ENCODE results near the gene PLEKHB2. TPM values are rescaled to one million over a fixed set of nuclear protein-coding genes. Genes with fewer than 3 reads are reported as not detected.

Gene PLEKHB2
- total RNA-seq, 2 experiments from 2014 or later, result 62.0 to 64.5 TPM

GRCh38 chr2:131125195-131125757 is 20.1 kb downstream of the PLEKHB2 start:
- H3K27ac Mint-ChIP-seq, result no peak overlapping the region
- CTCF ChIA-PET, result no interaction called here
- POLR2A ChIA-PET, result no interaction called here

GRCh38 chr2:131126436-131126835 is 21.3 kb downstream of the PLEKHB2 start:
- DNase-seq (no peak), ATAC-seq (no peak)
- H3K4me3 Mint-ChIP-seq, result no peak overlapping the region
- H3K27ac Mint-ChIP-seq, result no peak overlapping the region
- ChIA-PET CTCF (no interaction called here), POLR2A (no interaction called here)
- H3K9me3 Mint-ChIP-seq (ENCODE audit: insufficient read depth), result no peaks in the 10 kb centered on the region
- H3K27me3 Mint-ChIP-seq (ENCODE audit: low read depth), result no peaks in the 10 kb centered on the region
- peaks cover 65% of the 10 kb centered on the region for H3K36me3 Mint-ChIP-seq (ENCODE audit: low read depth)
- H3K4me1 Mint-ChIP-seq (ENCODE audit: low read depth), result no peaks in the 10 kb centered on the region

More at GRCh38 chr2:131125195-131125757, 20.1 kb downstream of the PLEKHB2 start:
- ATAC-seq (no peak), DNase-seq (no peak)
- H3K27me3 Mint-ChIP-seq (ENCODE audit: low read depth), result no peaks in the 10 kb centered on the region
- peaks cover 63% of the 10 kb centered on the region for H3K36me3 Mint-ChIP-seq (ENCODE audit: low read depth)
- H3K9me3 Mint-ChIP-seq (ENCODE audit: insufficient read depth), result no peaks in the 10 kb centered on the region
- no peak overlapping the region for H3K4me3 Mint-ChIP-seq
- H3K4me1 Mint-ChIP-seq (ENCODE audit: low read depth), result no peaks in the 10 kb centered on the region

- CTCF ChIA-PET, result no interaction called here
- Mint-ChIP-seq H3K4me1 (ENCODE audit: low read depth) (no peaks in the 10 kb centered on the region), H3K4me3 (no peak overlapping the region), H3K36me3 (ENCODE audit: low read depth) (peaks cover 63% of the 10 kb centered on the region), H3K9me3 (ENCODE audit: insufficient read depth) (no peaks in the 10 kb centered on the region), H3K27ac (no peak overlapping the region), H3K27me3 (ENCODE audit: low read depth) (no peaks in the 10 kb centered on the region)
- DNase-seq (no peak), ATAC-seq (no peak)
- POLR2A ChIA-PET, result no interaction called here
Measured at GRCh38 chr2:131127076-131127475, 21.9 kb downstream of the PLEKHB2 start.

DNA sequence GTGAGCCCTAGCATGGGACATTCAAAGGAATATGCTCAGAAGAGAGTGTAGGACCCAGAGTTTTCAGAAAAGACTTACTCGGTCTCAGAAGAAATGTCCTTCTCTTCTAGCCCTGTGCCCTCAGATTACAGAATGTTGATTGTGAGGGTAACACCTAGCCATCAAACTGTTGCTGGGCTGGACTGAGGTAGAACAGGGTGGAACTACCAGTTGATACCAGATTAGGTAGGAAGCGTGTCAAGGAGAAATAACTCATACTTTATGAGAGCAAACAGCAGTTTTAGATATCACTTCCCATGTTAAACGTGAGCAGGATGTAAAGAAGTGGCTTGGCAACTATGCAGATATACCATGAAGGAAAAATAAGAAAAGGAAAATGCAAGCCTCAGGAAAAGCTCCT is 22.8 kb downstream of the PLEKHB2 start:
- DNase-seq (no peak), ATAC-seq (no peak)
- peaks cover 3% of the 10 kb centered on the region for H3K4me1 Mint-ChIP-seq (ENCODE audit: low read depth)
- peaks cover 56% of the 10 kb centered on the region for H3K36me3 Mint-ChIP-seq (ENCODE audit: low read depth)
- POLR2A ChIA-PET, result no interaction called here
- H3K27ac Mint-ChIP-seq, result peak overlapping the region; percentile 31
- no peaks in the 10 kb centered on the region for H3K27me3 Mint-ChIP-seq (ENCODE audit: low read depth)
- H3K4me3 Mint-ChIP-seq, result no peak overlapping the region
- CTCF ChIA-PET, result no interaction called here
- no peaks in the 10 kb centered on the region for H3K9me3 Mint-ChIP-seq (ENCODE audit: insufficient read depth)

DNA sequence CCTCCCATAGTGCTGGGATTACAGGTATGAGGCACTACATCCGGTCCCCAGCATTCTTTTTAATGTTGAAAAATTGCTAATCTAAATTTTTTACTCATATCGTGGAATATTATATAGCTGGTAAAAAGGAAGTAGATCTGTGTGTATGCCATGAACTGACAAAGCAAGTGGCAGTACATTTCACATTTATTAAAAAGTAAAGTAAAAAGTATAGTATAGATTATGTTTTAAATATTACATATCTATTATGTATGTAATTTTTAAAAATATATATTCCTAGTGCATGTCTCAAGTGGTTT is 25.1 kb downstream of the PLEKHB2 start:
- Mint-ChIP-seq H3K9me3 (ENCODE audit: insufficient read depth) (no peaks in the 10 kb centered on the region), H3K27me3 (ENCODE audit: low read depth) (no peaks in the 10 kb centered on the region), H3K27ac (no peak overlapping the region), H3K4me1 (ENCODE audit: low read depth) (peaks cover 3% of the 10 kb centered on the region), H3K4me3 (no peak overlapping the region), H3K36me3 (ENCODE audit: low read depth) (peaks cover 58% of the 10 kb centered on the region)
- DNase-seq, result no peak
- POLR2A ChIA-PET, result no interaction called here
- no peak for ATAC-seq
- CTCF ChIA-PET, result no interaction called here

DNA sequence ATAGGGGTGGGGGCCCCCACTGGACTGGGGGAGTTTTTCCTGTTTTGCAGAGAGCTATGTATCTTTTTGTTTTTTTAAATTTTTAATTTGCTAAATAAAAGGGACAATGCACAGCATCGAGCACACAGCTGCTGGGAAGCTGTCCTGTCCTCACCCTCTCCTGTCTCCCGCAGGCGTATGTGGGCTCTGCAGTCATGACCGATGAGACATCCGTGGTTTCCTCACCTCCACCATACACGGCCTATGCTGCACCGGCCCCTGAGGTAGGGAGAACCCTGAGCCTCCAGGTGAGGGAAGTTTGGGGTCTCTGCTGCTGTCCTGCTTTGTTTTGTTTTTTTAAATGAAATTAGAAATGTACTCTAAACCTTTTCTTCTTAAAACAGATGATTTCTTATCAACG is 27.6 kb downstream of the PLEKHB2 start:
- no peak overlapping the region for H3K27ac Mint-ChIP-seq
- H3K27me3 Mint-ChIP-seq (ENCODE audit: low read depth), result no peaks in the 10 kb centered on the region
- peaks cover 46% of the 10 kb centered on the region for H3K36me3 Mint-ChIP-seq (ENCODE audit: low read depth)
- no peak overlapping the region for H3K4me3 Mint-ChIP-seq
- ATAC-seq, result no peak
- DNase-seq, result no peak
- CTCF ChIA-PET, result no interaction called here
- POLR2A ChIA-PET, result no interaction called here
- H3K9me3 Mint-ChIP-seq (ENCODE audit: insufficient read depth), result no peaks in the 10 kb centered on the region
- peaks cover 3% of the 10 kb centered on the region for H3K4me1 Mint-ChIP-seq (ENCODE audit: low read depth)

GRCh38 chr2:131140581-131140980 is 35.4 kb downstream of the PLEKHB2 start:
- ChIA-PET POLR2A (no interaction called here), CTCF (no interaction called here)
- no peaks in the 10 kb centered on the region for H3K27me3 Mint-ChIP-seq (ENCODE audit: low read depth)
- no peak overlapping the region for H3K27ac Mint-ChIP-seq
- H3K36me3 Mint-ChIP-seq (ENCODE audit: low read depth), result peaks cover 35% of the 10 kb centered on the region
- ATAC-seq, result no peak
- no peak for DNase-seq
- peaks cover 4% of the 10 kb centered on the region for H3K4me1 Mint-ChIP-seq (ENCODE audit: low read depth)
- H3K4me3 Mint-ChIP-seq, result no peak overlapping the region
- H3K9me3 Mint-ChIP-seq (ENCODE audit: insufficient read depth), result no peaks in the 10 kb centered on the region

DNA sequence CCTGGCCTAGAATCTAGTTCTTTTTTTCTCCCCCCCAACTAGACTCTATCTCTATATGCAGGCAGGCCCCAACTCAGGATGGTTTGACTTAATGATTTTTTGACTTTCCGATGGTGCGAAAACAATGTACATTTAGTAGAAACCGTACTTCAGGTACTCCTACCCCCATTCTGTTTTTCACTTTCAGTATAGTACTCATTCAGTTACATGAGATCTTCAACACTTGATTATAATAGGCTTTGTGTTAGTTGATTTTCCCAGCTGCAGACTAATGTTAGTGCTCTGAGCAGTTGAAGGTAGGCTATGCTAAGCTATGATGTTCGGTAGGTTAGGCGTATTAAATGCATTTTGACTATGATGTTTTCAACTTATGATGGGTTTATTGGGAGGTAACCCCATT is 37.7 kb downstream of the PLEKHB2 start:
- no peaks in the 10 kb centered on the region for H3K9me3 Mint-ChIP-seq (ENCODE audit: insufficient read depth)
- ChIA-PET POLR2A (interaction anchor here (0.7 kb wide), 1 partner anchor 13 kb away, joined by 3 read pairs; no protein-coding TSS in a partner anchor), CTCF (no interaction called here)
- ATAC-seq (no peak), DNase-seq (no peak)
- H3K27me3 Mint-ChIP-seq (ENCODE audit: low read depth), result no peaks in the 10 kb centered on the region
- peaks cover 4% of the 10 kb centered on the region for H3K4me1 Mint-ChIP-seq (ENCODE audit: low read depth)
- peaks cover 33% of the 10 kb centered on the region for H3K36me3 Mint-ChIP-seq (ENCODE audit: low read depth)
- no peak overlapping the region for H3K27ac Mint-ChIP-seq
- no peak overlapping the region for H3K4me3 Mint-ChIP-seq

- DNase-seq (no peak), ATAC-seq (no peak)
- H3K36me3 Mint-ChIP-seq (ENCODE audit: low read depth), result peaks cover 38% of the 10 kb centered on the region
- no peak overlapping the region for H3K27ac Mint-ChIP-seq
- no peaks in the 10 kb centered on the region for H3K9me3 Mint-ChIP-seq (ENCODE audit: insufficient read depth)
- ChIA-PET CTCF (no interaction called here), POLR2A (no interaction called here)
- H3K4me3 Mint-ChIP-seq, result no peak overlapping the region
- H3K4me1 Mint-ChIP-seq (ENCODE audit: low read depth), result peaks cover 4% of the 10 kb centered on the region
- no peaks in the 10 kb centered on the region for H3K27me3 Mint-ChIP-seq (ENCODE audit: low read depth)
Measured at GRCh38 chr2:131143803-131144202, 38.7 kb downstream of the PLEKHB2 start.

GRCh38 chr2:131145040-131145439 is 39.9 kb downstream of the PLEKHB2 start:
- ChIA-PET CTCF (no interaction called here), POLR2A (no interaction called here)
- Mint-ChIP-seq H3K27ac (no peak overlapping the region), H3K4me3 (no peak overlapping the region), H3K27me3 (ENCODE audit: low read depth) (no peaks in the 10 kb centered on the region), H3K4me1 (ENCODE audit: low read depth) (peaks cover 4% of the 10 kb centered on the region), H3K9me3 (ENCODE audit: insufficient read depth) (no peaks in the 10 kb centered on the region), H3K36me3 (ENCODE audit: low read depth) (peaks cover 34% of the 10 kb centered on the region)
- DNase-seq, result no peak
- ATAC-seq, result no peak

GRCh38 chr2:131146231-131146630 is 41.1 kb downstream of the PLEKHB2 start:
- Mint-ChIP-seq H3K36me3 (ENCODE audit: low read depth) (peaks cover 30% of the 10 kb centered on the region), H3K9me3 (ENCODE audit: insufficient read depth) (no peaks in the 10 kb centered on the region), H3K27ac (no peak overlapping the region), H3K4me3 (no peak overlapping the region), H3K27me3 (ENCODE audit: low read depth) (no peaks in the 10 kb centered on the region), H3K4me1 (ENCODE audit: low read depth) (no peaks in the 10 kb centered on the region)
- ChIA-PET POLR2A (interaction anchor here (0.5 kb wide), 1 partner anchor 347 kb away, joined by 3 read pairs; no protein-coding TSS in a partner anchor), CTCF (no interaction called here)
- ATAC-seq (no peak), DNase-seq (no peak)

DNA sequence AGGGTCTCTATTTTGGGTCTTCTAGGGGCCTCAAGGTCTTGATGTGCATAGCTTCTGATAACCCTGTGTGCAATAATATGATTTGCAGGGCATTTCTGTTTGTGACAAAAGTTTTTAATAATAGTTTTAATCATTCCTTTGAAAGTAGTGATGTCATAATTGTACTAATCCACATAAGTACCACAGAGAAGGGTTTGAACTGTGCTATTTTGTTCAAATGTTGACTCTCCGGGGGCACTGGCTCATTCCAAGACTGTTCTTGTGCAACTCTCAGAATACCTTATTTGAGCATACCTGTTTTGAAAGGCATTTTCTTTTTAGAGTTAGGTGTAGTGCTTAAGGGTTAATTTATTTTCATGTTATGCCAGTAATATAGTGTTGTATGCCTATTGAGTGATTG is 41.6 kb downstream of the PLEKHB2 start:
- no peak overlapping the region for H3K27ac Mint-ChIP-seq
- H3K9me3 Mint-ChIP-seq (ENCODE audit: insufficient read depth), result no peaks in the 10 kb centered on the region

DNA sequence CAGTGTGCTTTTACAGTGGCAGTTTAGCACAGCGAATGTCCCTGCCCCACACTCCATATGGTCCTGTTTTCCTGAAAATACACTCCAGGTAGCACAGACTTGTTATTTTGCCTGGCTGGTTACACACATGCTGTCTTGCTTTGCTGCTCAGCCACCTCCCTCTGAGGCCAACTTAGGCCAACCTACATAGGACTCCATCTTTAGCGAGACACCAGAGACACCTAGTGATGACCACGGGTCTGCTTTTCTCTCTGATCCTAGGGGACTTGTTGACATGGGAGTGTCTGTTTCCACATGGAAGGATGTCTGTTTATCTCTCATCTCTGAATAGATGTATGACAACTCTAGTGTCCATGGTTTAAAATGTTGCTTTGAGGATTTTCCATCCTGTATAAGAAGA is 43.3 kb downstream of the PLEKHB2 start:
- no peaks in the 10 kb centered on the region for H3K4me1 Mint-ChIP-seq (ENCODE audit: low read depth)
- ATAC-seq (no peak), DNase-seq (no peak)
- H3K27me3 Mint-ChIP-seq (ENCODE audit: low read depth), result no peaks in the 10 kb centered on the region
- ChIA-PET POLR2A (no interaction called here), CTCF (interaction anchor here (0.8 kb wide), 1 partner anchor 106 kb away, joined by 3 read pairs; no protein-coding TSS in a partner anchor)
- H3K36me3 Mint-ChIP-seq (ENCODE audit: low read depth), result peaks cover 23% of the 10 kb centered on the region
- H3K27ac Mint-ChIP-seq, result no peak overlapping the region
- H3K9me3 Mint-ChIP-seq (ENCODE audit: insufficient read depth), result no peaks in the 10 kb centered on the region
- no peak overlapping the region for H3K4me3 Mint-ChIP-seq

More for the DNA sequence above, 41.6 kb downstream of the PLEKHB2 start:
- Mint-ChIP-seq H3K4me3 (no peak overlapping the region), H3K4me1 (ENCODE audit: low read depth) (no peaks in the 10 kb centered on the region), H3K27me3 (ENCODE audit: low read depth) (no peaks in the 10 kb centered on the region), H3K36me3 (ENCODE audit: low read depth) (peaks cover 30% of the 10 kb centered on the region)
- ATAC-seq (no peak), DNase-seq (no peak)
- ChIA-PET POLR2A (interaction anchor here (0.5 kb wide), 1 partner anchor 347 kb away, joined by 3 read pairs; no protein-coding TSS in a partner anchor), CTCF (no interaction called here)
